ENCODE data around the gene CDX2.

Gene CDX2

GRCh38 chr13:27921421-27921960, 47.6 kb downstream of the CDX2 start:
- no peak overlapping the region for H3K4me3 ChIP-seq (ENCODE audit: low read depth, low read length)
- in situ Hi-C loops (cut with HindIII; ENCODE audit: low sequenced_read_pairs), result no loop called here
- no peak for DNase-seq (ENCODE audit: low read depth, low spot score)
- no peak for TF ChIP-seq CTCF (IDR thresholded peaks at IDR 0.05; ENCODE audit: low read depth, low read length)

- H3K4me3 ChIP-seq (ENCODE audit: low read depth, low read length), result no peak overlapping the region
- DNase-seq (ENCODE audit: low read depth, low spot score), result no peak
- no peak for TF ChIP-seq CTCF (IDR thresholded peaks at IDR 0.05; ENCODE audit: low read depth, low read length)
- in situ Hi-C loops (cut with HindIII; ENCODE audit: low sequenced_read_pairs), result no loop called here
These were observed 48.3 kb downstream of the CDX2 start for GRCh38 chr13:27920677-27921420.

GRCh38 chr13:27919934-27920676, 49.0 kb downstream of the CDX2 start, which contains the start of gene PDX1:
Gene PDX1 (plus strand): TSS chr13:27920000. CDS start chr13:27920139, 139 bp downstream.
- in situ Hi-C loops (cut with HindIII; ENCODE audit: low sequenced_read_pairs), result no loop called here
- no peak within 1 kb of the TSS for H3K4me3 ChIP-seq (ENCODE audit: low read depth, low read length)
- DNase-seq (ENCODE audit: low read depth, low spot score), result no peak
- no peak for TF ChIP-seq CTCF (IDR thresholded peaks at IDR 0.05; ENCODE audit: low read depth, low read length)

GRCh38 chr13:27919659-27919933, 49.5 kb downstream of the CDX2 start:
- in situ Hi-C loops (cut with HindIII; ENCODE audit: low sequenced_read_pairs), result no loop called here
- DNase-seq (ENCODE audit: low read depth, low spot score), result no peak
- H3K4me3 ChIP-seq (ENCODE audit: low read depth, low read length), result no peak overlapping the region
- no peak for TF ChIP-seq CTCF (IDR thresholded peaks at IDR 0.05; ENCODE audit: low read depth, low read length)

- TF ChIP-seq CTCF (IDR thresholded peaks at IDR 0.05; ENCODE audit: low read depth, low read length), result no peak
- DNase-seq (ENCODE audit: low read depth, low spot score), result peak; percentile 12
- in situ Hi-C loops (cut with HindIII; ENCODE audit: low sequenced_read_pairs), result no loop called here
- H3K4me3 ChIP-seq (ENCODE audit: low read depth, low read length), result no peak overlapping the region
These were observed 50.0 kb downstream of the CDX2 start for GRCh38 chr13:27918918-27919658.
